HEK293 (cell line): ENCODE measurements around the gene ST6GALNAC1.
A peak's percentile ranks its signal among the peaks of the same experiment; 100 is the strongest.

Source experiments
- BCL11A ChIP-seq: fragments of 450-650 bp; formaldehyde crosslinking; IDR thresholded peaks from 2 replicates; pipeline ENCODE4 v1.5.1; 2016; ENCODE audit warnings: low read depth, missing biosample characterization, missing genetic modification characterization
- BCL11B ChIP-seq: fragments of 450-650 bp; formaldehyde crosslinking; IDR thresholded peaks from 2 replicates; pipeline ENCODE4 v1.5.1; 2016; ENCODE audit warnings: low read depth, missing biosample characterization, missing genetic modification characterization
- GLI4 ChIP-seq: fragments of 450-650 bp; formaldehyde crosslinking; IDR thresholded peaks from 2 replicates; pipeline ENCODE4 v1.5.1; 2016; ENCODE audit warnings: missing biosample characterization, missing genetic modification characterization
- KLF10 ChIP-seq: fragments of 450-650 bp; IDR thresholded peaks from 2 replicates; pipeline ENCODE4 v1.5.1; 2018; ENCODE audit warnings: missing biosample characterization, mild to moderate bottlenecking, missing genetic modification characterization
- REPIN1 ChIP-seq: fragments of 450-650 bp; formaldehyde crosslinking; IDR thresholded peaks from 2 replicates; pipeline ENCODE4 v1.5.1; 2017; ENCODE audit warnings: missing biosample characterization, missing genetic modification characterization, low read depth
- TRIM28 ChIP-seq: IDR thresholded peaks from 2 replicates; pipeline ENCODE4 v1.6.1; 2011; ENCODE audit warnings: low read length, control low read depth, borderline replicate concordance
- YY1 ChIP-seq: fragments of 450-650 bp; formaldehyde crosslinking; IDR thresholded peaks from 2 replicates; pipeline ENCODE4 v1.5.1; 2018; ENCODE audit warnings: missing biosample characterization, missing genetic modification characterization
- YY2 ChIP-seq: fragments of 450-650 bp; formaldehyde crosslinking; IDR thresholded peaks from 2 replicates; pipeline ENCODE4 v1.5.1; 2016; ENCODE audit warnings: missing biosample characterization, missing genetic modification characterization
- ZBTB1 ChIP-seq: fragments of 450-650 bp; formaldehyde crosslinking; IDR thresholded peaks from 2 replicates; pipeline ENCODE4 v1.5.1; 2016; ENCODE audit warnings: missing biosample characterization, missing genetic modification characterization
- ZBTB21 ChIP-seq: fragments of 450-650 bp; formaldehyde crosslinking; IDR thresholded peaks from 2 replicates; pipeline ENCODE4 v1.5.1; 2017; ENCODE audit warnings: missing biosample characterization, missing genetic modification characterization
- ZFP69B ChIP-seq: fragments of 450-650 bp; formaldehyde crosslinking; IDR thresholded peaks from 2 replicates; pipeline ENCODE4 v1.5.1; 2016; ENCODE audit warnings: missing biosample characterization, missing genetic modification characterization
- ZIC2 ChIP-seq: fragments of 450-650 bp; formaldehyde crosslinking; IDR thresholded peaks from 2 replicates; pipeline ENCODE4 v1.5.1; 2016; ENCODE audit warnings: missing biosample characterization, missing genetic modification characterization
- ZNF112 ChIP-seq: fragments of 450-650 bp; formaldehyde crosslinking; IDR thresholded peaks from 2 replicates; pipeline ENCODE4 v1.5.0; 2017; ENCODE audit warnings: missing biosample characterization, missing genetic modification characterization
- ZNF157 ChIP-seq: fragments of 450-650 bp; formaldehyde crosslinking; IDR thresholded peaks from 2 replicates; pipeline ENCODE4 v1.5.1; 2016; ENCODE audit warnings: missing biosample characterization, missing genetic modification characterization
- ZNF174 ChIP-seq: fragments of 450-650 bp; formaldehyde crosslinking; IDR thresholded peaks from 2 replicates; pipeline ENCODE4 v1.5.0; 2017; ENCODE audit warnings: missing biosample characterization, mild to moderate bottlenecking, missing genetic modification characterization
- ZNF2 ChIP-seq: fragments of 450-650 bp; formaldehyde crosslinking; IDR thresholded peaks from 2 replicates; pipeline ENCODE4 v1.5.1; 2016; ENCODE audit warnings: missing biosample characterization, missing genetic modification characterization
- ZNF214 ChIP-seq: fragments of 450-650 bp; formaldehyde crosslinking; IDR thresholded peaks from 2 replicates; pipeline ENCODE4 v1.5.1; 2017; ENCODE audit warnings: missing biosample characterization, mild to moderate bottlenecking, missing genetic modification characterization, borderline replicate concordance
- ZNF274 ChIP-seq, 2 experiments: fragments of 200-500 bp in 1 of 2; fragments of 450-650 bp in 1 of 2; sonication (Bioruptor generic) in 1 of 2; formaldehyde crosslinking in 1 of 2; IDR thresholded peaks; 2 replicates each; pipeline versions ENCODE4 v1.5.1 to v1.6.1; 2014 to 2016; ENCODE audit warnings: borderline replicate concordance in 1 of 2, inconsistent platforms in 1 of 2, low read length in 1 of 2, missing biosample characterization in 1 of 2, missing genetic modification characterization in 1 of 2
- ZNF311 ChIP-seq: fragments of 450-650 bp; formaldehyde crosslinking; IDR thresholded peaks from 2 replicates; pipeline ENCODE4 v1.5.1; 2017; ENCODE audit warnings: missing biosample characterization, missing genetic modification characterization, borderline replicate concordance
- ZNF324 ChIP-seq: fragments of 450-650 bp; formaldehyde crosslinking; IDR thresholded peaks from 2 replicates; pipeline ENCODE4 v1.5.1; 2016; ENCODE audit warnings: missing biosample characterization, missing genetic modification characterization
- ZNF394 ChIP-seq: fragments of 450-650 bp; formaldehyde crosslinking; IDR thresholded peaks from 2 replicates; pipeline ENCODE4 v1.5.1; 2016; ENCODE audit warnings: missing biosample characterization, missing genetic modification characterization, mild to moderate bottlenecking, moderate library complexity, borderline replicate concordance
- ZNF426 ChIP-seq: fragments of 450-650 bp; formaldehyde crosslinking; IDR thresholded peaks from 2 replicates; pipeline ENCODE4 v1.5.1; 2017; ENCODE audit warnings: missing biosample characterization, missing genetic modification characterization, mild to moderate bottlenecking, inconsistent platforms, moderate library complexity
- ZNF549 ChIP-seq: fragments of 450-650 bp; IDR thresholded peaks from 2 replicates; pipeline ENCODE4 v1.5.1; 2018; ENCODE audit warnings: missing biosample characterization, missing genetic modification characterization, mild to moderate bottlenecking, inconsistent platforms, moderate library complexity
- ZNF555 ChIP-seq: fragments of 450-650 bp; formaldehyde crosslinking; conservative IDR thresholded peaks from 2 replicates; pipeline ENCODE4 v1.5.1; 2017; ENCODE audit warnings: missing biosample characterization, mild to moderate bottlenecking, missing genetic modification characterization, inconsistent platforms
- ZNF571 ChIP-seq: fragments of 450-650 bp; formaldehyde crosslinking; IDR thresholded peaks from 2 replicates; pipeline ENCODE4 v1.5.0; 2017; ENCODE audit warnings: missing biosample characterization, missing genetic modification characterization
- ZNF596 ChIP-seq: fragments of 450-650 bp; IDR thresholded peaks from 2 replicates; pipeline ENCODE4 v1.5.0; 2018; ENCODE audit warnings: missing biosample characterization, mild to moderate bottlenecking, missing genetic modification characterization, moderate library complexity
- ZNF600 ChIP-seq: fragments of 450-650 bp; formaldehyde crosslinking; IDR thresholded peaks from 2 replicates; pipeline ENCODE4 v1.5.1; 2016; ENCODE audit warnings: missing biosample characterization, missing genetic modification characterization
- ZNF626 ChIP-seq: fragments of 450-650 bp; sonication (Bioruptor Pico); formaldehyde crosslinking; IDR thresholded peaks from 2 replicates; pipeline ENCODE4 v1.5.1; 2018; ENCODE audit warnings: missing biosample characterization, missing genetic modification characterization, inconsistent platforms
- ZSCAN16 ChIP-seq: fragments of 450-650 bp; formaldehyde crosslinking; IDR thresholded peaks from 2 replicates; pipeline ENCODE4 v1.5.1; 2016; ENCODE audit warnings: missing biosample characterization, missing genetic modification characterization
- ZSCAN23 ChIP-seq: fragments of 450-650 bp; formaldehyde crosslinking; IDR thresholded peaks from 2 replicates; pipeline ENCODE4 v1.5.1; 2016; ENCODE audit warnings: missing biosample characterization, missing genetic modification characterization
- TF ChIP-seq, protein P1 (sequence below): fragments of 450-650 bp; formaldehyde crosslinking; IDR thresholded peaks from 2 replicates; pipeline ENCODE4 v1.5.1; 2016; ENCODE audit warnings: missing biosample characterization, missing genetic modification characterization
- TF ChIP-seq, protein P2 (sequence below): fragments of 450-650 bp; formaldehyde crosslinking; IDR thresholded peaks from 2 replicates; pipeline ENCODE4 v1.5.1; 2016; ENCODE audit warnings: missing biosample characterization, missing genetic modification characterization
- TF ChIP-seq, protein P3 (sequence below): fragments of 450-650 bp; formaldehyde crosslinking; IDR thresholded peaks from 2 replicates; pipeline ENCODE4 v1.5.0; 2017; ENCODE audit warnings: missing biosample characterization, missing genetic modification characterization, borderline replicate concordance
- TF ChIP-seq, protein P4 (sequence below): fragments of 450-650 bp; IDR thresholded peaks from 2 replicates; pipeline ENCODE4 v1.5.1; 2018; ENCODE audit warnings: missing biosample characterization, missing genetic modification characterization

ST6GALNAC1 gene

DNA sequence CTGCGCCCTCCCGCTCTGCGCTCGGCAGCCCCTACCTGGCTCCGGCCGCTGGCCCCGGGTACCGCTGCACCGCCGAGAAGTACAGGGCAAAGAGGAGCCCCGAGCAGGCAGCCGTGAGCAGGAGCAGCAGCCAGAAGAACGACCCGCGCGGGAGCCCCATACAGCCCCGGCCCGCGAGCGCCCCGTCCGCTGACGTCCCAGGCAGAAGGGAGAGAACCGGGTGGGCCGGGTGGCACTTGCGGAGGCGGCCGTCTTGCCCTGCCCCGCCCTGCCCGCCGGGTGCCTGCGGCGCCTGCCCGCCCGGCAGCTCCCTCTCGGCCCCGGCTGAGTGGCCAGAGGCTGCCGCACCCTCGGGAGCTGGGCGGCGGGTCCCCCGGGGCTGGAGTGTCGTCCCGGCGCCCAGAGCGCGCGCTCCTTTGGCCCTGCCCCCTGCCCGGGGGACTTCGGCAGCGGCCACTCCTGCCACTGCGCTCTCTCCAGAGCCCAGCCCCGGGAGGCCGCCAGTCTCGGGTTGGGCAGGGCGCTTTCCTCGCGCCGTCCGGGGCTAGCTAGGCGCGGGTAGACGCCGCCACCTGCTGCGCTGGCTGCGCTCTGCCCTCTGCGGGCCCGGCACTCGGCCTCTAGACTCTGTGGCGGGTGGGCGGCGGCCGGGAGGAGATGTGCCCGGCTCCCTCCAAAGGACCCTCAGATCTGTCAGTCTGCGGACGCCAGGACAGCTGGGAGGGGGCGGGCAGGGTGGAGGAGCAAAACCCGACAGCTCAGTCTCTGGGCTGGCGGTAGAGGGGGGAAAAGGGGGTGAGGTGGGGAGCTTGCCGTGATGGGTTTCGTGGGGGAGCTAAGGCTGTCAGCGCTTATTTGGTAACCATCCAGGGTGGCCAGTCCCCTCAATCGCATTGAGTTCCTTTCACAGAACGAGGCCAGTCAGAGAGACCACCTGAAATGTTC lies 57.6 kb downstream of the ST6GALNAC1 start, which contains the start of gene ST6GALNAC2 (continued):
- peak; percentile 95 for TF ChIP-seq ZIC2 (tag by site-specific recombination)
- peak; percentile 78 for TF ChIP-seq KLF10 (tag by site-specific recombination)
- TF ChIP-seq ZNF600 (tag by site-specific recombination) = peak; percentile 78
- no peak for TF ChIP-seq ZNF274 (IDR thresholded peaks at IDR 0.05; ENCODE audit: low read length)
- no peak for TF ChIP-seq ZNF274 (tag by site-specific recombination; IDR thresholded peaks at IDR 0.05; ENCODE audit: borderline replicate concordance)
- TF ChIP-seq ZNF394 (tag by site-specific recombination) = peak; percentile 38
- no peak for TF ChIP-seq BCL11A (tag by site-specific recombination)
- no peak for TF ChIP-seq ZNF112 (tag by site-specific recombination)
- no peak for TF ChIP-seq ZNF555
- TF ChIP-seq ZBTB21 = no peak
- TF ChIP-seq ZNF214 (tag by site-specific recombination) = no peak
- TF ChIP-seq ZNF571 (tag by site-specific recombination) = no peak
- no peak for TF ChIP-seq ZNF426 (tag by site-specific recombination)
- no peak for TF ChIP-seq TRIM28
- no peak for TF ChIP-seq YY2
- no peak for TF ChIP-seq ZNF596 (tag by site-specific recombination)
- TF ChIP-seq ZFP69B = 0 out of 2 replicates have a peak, but pooled peaks have one; percentile 30
- TF ChIP-seq ZNF2 (tag by site-specific recombination) = no peak
- no peak for TF ChIP-seq REPIN1 (tag by site-specific recombination)
- TF ChIP-seq ZSCAN16 (tag by site-specific recombination) = no peak
- no peak for TF ChIP-seq ZNF626
- no peak for TF ChIP-seq ZSCAN23 (tag by site-specific recombination)
- no peak for TF ChIP-seq BCL11B (tag by site-specific recombination)
- no peak for TF ChIP-seq ZNF174 (tag by site-specific recombination)
- no peak for TF ChIP-seq ZNF549
- TF ChIP-seq ZBTB1 = no peak
- no peak for TF ChIP-seq ZNF311 (tag by site-specific recombination)
- no peak for TF ChIP-seq YY1 (tag by site-specific recombination)
- TF ChIP-seq, protein P1, sequence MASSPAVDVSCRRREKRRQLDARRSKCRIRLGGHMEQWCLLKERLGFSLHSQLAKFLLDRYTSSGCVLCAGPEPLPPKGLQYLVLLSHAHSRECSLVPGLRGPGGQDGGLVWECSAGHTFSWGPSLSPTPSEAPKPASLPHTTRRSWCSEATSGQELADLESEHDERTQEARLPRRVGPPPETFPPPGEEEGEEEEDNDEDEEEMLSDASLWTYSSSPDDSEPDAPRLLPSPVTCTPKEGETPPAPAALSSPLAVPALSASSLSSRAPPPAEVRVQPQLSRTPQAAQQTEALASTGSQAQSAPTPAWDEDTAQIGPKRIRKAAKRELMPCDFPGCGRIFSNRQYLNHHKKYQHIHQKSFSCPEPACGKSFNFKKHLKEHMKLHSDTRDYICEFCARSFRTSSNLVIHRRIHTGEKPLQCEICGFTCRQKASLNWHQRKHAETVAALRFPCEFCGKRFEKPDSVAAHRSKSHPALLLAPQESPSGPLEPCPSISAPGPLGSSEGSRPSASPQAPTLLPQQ (tag by site-specific recombination) = peak; percentile 44; the same call in 1 of the 2 replicates
- TF ChIP-seq GLI4 (tag by site-specific recombination) = no peak
- TF ChIP-seq, protein P2, sequence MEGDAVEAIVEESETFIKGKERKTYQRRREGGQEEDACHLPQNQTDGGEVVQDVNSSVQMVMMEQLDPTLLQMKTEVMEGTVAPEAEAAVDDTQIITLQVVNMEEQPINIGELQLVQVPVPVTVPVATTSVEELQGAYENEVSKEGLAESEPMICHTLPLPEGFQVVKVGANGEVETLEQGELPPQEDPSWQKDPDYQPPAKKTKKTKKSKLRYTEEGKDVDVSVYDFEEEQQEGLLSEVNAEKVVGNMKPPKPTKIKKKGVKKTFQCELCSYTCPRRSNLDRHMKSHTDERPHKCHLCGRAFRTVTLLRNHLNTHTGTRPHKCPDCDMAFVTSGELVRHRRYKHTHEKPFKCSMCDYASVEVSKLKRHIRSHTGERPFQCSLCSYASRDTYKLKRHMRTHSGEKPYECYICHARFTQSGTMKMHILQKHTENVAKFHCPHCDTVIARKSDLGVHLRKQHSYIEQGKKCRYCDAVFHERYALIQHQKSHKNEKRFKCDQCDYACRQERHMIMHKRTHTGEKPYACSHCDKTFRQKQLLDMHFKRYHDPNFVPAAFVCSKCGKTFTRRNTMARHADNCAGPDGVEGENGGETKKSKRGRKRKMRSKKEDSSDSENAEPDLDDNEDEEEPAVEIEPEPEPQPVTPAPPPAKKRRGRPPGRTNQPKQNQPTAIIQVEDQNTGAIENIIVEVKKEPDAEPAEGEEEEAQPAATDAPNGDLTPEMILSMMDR (tag by site-specific recombination) = peak; percentile 70
- TF ChIP-seq, protein P3, sequence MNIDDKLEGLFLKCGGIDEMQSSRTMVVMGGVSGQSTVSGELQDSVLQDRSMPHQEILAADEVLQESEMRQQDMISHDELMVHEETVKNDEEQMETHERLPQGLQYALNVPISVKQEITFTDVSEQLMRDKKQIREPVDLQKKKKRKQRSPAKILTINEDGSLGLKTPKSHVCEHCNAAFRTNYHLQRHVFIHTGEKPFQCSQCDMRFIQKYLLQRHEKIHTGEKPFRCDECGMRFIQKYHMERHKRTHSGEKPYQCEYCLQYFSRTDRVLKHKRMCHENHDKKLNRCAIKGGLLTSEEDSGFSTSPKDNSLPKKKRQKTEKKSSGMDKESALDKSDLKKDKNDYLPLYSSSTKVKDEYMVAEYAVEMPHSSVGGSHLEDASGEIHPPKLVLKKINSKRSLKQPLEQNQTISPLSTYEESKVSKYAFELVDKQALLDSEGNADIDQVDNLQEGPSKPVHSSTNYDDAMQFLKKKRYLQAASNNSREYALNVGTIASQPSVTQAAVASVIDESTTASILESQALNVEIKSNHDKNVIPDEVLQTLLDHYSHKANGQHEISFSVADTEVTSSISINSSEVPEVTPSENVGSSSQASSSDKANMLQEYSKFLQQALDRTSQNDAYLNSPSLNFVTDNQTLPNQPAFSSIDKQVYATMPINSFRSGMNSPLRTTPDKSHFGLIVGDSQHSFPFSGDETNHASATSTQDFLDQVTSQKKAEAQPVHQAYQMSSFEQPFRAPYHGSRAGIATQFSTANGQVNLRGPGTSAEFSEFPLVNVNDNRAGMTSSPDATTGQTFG (tag by site-specific recombination) = no peak
- no peak for TF ChIP-seq ZNF324 (tag by site-specific recombination)
- TF ChIP-seq ZNF157 (tag by site-specific recombination) = no peak
- TF ChIP-seq, protein P4, sequence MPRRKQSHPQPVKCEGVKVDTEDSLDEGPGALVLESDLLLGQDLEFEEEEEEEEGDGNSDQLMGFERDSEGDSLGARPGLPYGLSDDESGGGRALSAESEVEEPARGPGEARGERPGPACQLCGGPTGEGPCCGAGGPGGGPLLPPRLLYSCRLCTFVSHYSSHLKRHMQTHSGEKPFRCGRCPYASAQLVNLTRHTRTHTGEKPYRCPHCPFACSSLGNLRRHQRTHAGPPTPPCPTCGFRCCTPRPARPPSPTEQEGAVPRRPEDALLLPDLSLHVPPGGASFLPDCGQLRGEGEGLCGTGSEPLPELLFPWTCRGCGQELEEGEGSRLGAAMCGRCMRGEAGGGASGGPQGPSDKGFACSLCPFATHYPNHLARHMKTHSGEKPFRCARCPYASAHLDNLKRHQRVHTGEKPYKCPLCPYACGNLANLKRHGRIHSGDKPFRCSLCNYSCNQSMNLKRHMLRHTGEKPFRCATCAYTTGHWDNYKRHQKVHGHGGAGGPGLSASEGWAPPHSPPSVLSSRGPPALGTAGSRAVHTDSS (tag by site-specific recombination) = no peak
